Measurements from ENCODE around the gene FADS2. TPM values are rescaled to one million over a fixed set of nuclear protein-coding genes. Genes with fewer than 3 reads are reported as not detected.
A peak's percentile ranks its signal among the peaks of the same experiment; 100 is the strongest.

Gene FADS2
- total and polyA plus RNA-seq, 9 of the 15 experiments (the other 6 are each of a cell fraction or from before 2014, with no cell fraction given): 2.9 to 42.8 (median 16.2) TPM

DNA sequence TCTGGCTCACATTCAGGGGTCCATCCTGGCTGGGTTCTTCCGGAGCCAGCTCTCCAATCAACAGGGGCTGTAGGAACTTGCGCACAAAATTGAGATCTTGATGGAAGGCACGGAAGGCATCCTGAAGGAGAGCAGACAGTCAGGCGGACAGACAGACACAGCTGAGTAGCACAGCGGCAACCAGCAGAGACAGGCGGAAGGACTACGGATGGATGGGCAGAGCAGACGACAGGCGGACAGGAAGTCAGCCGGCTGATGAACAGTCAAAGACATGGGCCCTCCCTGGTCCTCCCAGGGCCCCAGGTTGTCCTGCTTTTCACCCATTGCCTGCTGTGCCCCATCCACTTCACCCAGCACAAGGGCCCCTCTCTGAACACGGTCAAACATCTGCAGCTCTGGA, 51.9 kb downstream of the FADS2 start:
- Histone ChIP-seq H3K36me3 (ENCODE audit: control insufficient read depth, insufficient read depth, low read length) (peaks cover 30% of the 10 kb centered on the region; the same call in 2 of the 3 replicates), H3K9me1 (ENCODE audit: control insufficient read depth, insufficient read depth, low read length) (no peaks in the 10 kb centered on the region), H3K27ac (ENCODE audit: extremely low read depth, low read depth, low read length) (no peak overlapping the region), H2AFZ (ENCODE audit: low read depth, low read length) (no peak overlapping the region), H3K79me2 (ENCODE audit: control insufficient read depth, insufficient read depth, low read length) (peaks cover 6% of the 10 kb centered on the region), H3K4me2 (ENCODE audit: insufficient read depth, low read length) (no peak overlapping the region), H3K4me1 (replicated peaks in 1 of 2; ENCODE audit: control insufficient read depth in 2 of 2, insufficient read depth in 2 of 2, low read length in 2 of 2) (peaks cover 8 to 54% of the 10 kb centered on the region in 2 experiments; a peak in 4 of 5 replicates), H3K9me3 (replicated peaks; ENCODE audit: control insufficient read depth, insufficient read depth, low read depth, low read length) (no peaks in the 10 kb centered on the region), H3K27me3 (ENCODE audit: control insufficient read depth in 2 of 2, insufficient read depth in 2 of 2, low read length in 2 of 2) (no peaks in the 10 kb centered on the region), H3K9ac (ENCODE audit: insufficient read depth in 1 of 2, low read depth in 2 of 2, low read length in 2 of 2) (peak overlapping the region in 1 of 2 experiments; percentile 85; a peak in 2 of 4 replicates), H4K20me1 (replicated peaks; ENCODE audit: control insufficient read depth, insufficient read depth, low read length) (0 out of 2 replicates have a peak, but pooled peaks cover 1% of the 10 kb centered on the region), H3K4me3 (no peak overlapping the region)
- DNase-seq (ENCODE audit: extremely low read depth in 1 of 4, low spot score in 3 of 4) (no peak), ATAC-seq (no peak), FAIRE-seq (no peak)
- intact Hi-C loops (cut with micrococcal nuclease) (no loop called here), in situ Hi-C loops (cut with MboI) (no loop called here)
- POLR2A ChIA-PET: interaction anchor here (0.8 to 1.9 kb wide), 7 partner anchors 8 to 252 kb away, joined by 3 to 4 read pairs (median 3); partner anchors contain the start of gene FTH1
- 89% methylated on average over 11 of the region's 11 CpGs for WGBS (ENCODE audit: insufficient coverage, low coverage, missing lambda C conversion rate)
- BruUV-seq (replicated peaks): no TSS peak
- CTCF ChIA-PET (ENCODE audit: low intra/inter-chr PET ratio): no interaction called here
- TF ChIP-seq SRSF7 (optimal IDR thresholded peaks at IDR 0.05; ENCODE audit: low read depth, low read length): no peak
- no peak for TF ChIP-seq HNRNPK (IDR thresholded peaks at IDR 0.05; ENCODE audit: low read depth, low read length, poor library complexity, severe bottlenecking)
- no peak for TF ChIP-seq ZNF165 (CRISPR knock-in tag; IDR thresholded peaks at IDR 0.05; ENCODE audit: borderline replicate concordance)
- TF ChIP-seq JUN (IDR thresholded peaks at IDR 0.05; ENCODE audit: borderline replicate concordance, low read depth, low read length): no peak
- TF ChIP-seq JUN (CRISPR knock-in tag; IDR thresholded peaks at IDR 0.05; ENCODE audit: borderline replicate concordance): no peak
- no peak for TF ChIP-seq ETV5 (CRISPR knock-in tag; IDR thresholded peaks at IDR 0.05; ENCODE audit: low read depth)
- TF ChIP-seq, protein P1, sequence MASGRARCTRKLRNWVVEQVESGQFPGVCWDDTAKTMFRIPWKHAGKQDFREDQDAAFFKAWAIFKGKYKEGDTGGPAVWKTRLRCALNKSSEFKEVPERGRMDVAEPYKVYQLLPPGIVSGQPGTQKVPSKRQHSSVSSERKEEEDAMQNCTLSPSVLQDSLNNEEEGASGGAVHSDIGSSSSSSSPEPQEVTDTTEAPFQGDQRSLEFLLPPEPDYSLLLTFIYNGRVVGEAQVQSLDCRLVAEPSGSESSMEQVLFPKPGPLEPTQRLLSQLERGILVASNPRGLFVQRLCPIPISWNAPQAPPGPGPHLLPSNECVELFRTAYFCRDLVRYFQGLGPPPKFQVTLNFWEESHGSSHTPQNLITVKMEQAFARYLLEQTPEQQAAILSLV (tag; IDR thresholded peaks at IDR 0.05): no peak
- no peak for TF ChIP-seq HDAC8 (tag; IDR thresholded peaks at IDR 0.05)
- TF ChIP-seq ZKSCAN1 (IDR thresholded peaks at IDR 0.05; ENCODE audit: low read depth, low read length): no peak
- TF ChIP-seq BRF1 (IDR thresholded peaks at IDR 0.05; ENCODE audit: borderline replicate concordance, extremely low read depth, insufficient read length): no peak
- TF ChIP-seq, protein P2, sequence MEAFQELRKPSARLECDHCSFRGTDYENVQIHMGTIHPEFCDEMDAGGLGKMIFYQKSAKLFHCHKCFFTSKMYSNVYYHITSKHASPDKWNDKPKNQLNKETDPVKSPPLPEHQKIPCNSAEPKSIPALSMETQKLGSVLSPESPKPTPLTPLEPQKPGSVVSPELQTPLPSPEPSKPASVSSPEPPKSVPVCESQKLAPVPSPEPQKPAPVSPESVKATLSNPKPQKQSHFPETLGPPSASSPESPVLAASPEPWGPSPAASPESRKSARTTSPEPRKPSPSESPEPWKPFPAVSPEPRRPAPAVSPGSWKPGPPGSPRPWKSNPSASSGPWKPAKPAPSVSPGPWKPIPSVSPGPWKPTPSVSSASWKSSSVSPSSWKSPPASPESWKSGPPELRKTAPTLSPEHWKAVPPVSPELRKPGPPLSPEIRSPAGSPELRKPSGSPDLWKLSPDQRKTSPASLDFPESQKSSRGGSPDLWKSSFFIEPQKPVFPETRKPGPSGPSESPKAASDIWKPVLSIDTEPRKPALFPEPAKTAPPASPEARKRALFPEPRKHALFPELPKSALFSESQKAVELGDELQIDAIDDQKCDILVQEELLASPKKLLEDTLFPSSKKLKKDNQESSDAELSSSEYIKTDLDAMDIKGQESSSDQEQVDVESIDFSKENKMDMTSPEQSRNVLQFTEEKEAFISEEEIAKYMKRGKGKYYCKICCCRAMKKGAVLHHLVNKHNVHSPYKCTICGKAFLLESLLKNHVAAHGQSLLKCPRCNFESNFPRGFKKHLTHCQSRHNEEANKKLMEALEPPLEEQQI (IDR thresholded peaks at IDR 0.05): no peak
- TF ChIP-seq, protein P3, sequence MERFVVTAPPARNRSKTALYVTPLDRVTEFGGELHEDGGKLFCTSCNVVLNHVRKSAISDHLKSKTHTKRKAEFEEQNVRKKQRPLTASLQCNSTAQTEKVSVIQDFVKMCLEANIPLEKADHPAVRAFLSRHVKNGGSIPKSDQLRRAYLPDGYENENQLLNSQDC (CRISPR knock-in tag; IDR thresholded peaks at IDR 0.05): no peak
- TF ChIP-seq ZNF41 (CRISPR knock-in tag; conservative IDR thresholded peaks at IDR 0.05): no peak
- TF ChIP-seq, protein P4, sequence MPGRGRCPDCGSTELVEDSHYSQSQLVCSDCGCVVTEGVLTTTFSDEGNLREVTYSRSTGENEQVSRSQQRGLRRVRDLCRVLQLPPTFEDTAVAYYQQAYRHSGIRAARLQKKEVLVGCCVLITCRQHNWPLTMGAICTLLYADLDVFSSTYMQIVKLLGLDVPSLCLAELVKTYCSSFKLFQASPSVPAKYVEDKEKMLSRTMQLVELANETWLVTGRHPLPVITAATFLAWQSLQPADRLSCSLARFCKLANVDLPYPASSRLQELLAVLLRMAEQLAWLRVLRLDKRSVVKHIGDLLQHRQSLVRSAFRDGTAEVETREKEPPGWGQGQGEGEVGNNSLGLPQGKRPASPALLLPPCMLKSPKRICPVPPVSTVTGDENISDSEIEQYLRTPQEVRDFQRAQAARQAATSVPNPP (IDR thresholded peaks at IDR 0.05; ENCODE audit: borderline replicate concordance, insufficient read depth, insufficient read length): no peak
- TF ChIP-seq, protein P5, sequence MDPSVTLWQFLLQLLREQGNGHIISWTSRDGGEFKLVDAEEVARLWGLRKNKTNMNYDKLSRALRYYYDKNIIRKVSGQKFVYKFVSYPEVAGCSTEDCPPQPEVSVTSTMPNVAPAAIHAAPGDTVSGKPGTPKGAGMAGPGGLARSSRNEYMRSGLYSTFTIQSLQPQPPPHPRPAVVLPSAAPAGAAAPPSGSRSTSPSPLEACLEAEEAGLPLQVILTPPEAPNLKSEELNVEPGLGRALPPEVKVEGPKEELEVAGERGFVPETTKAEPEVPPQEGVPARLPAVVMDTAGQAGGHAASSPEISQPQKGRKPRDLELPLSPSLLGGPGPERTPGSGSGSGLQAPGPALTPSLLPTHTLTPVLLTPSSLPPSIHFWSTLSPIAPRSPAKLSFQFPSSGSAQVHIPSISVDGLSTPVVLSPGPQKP (CRISPR knock-in tag; IDR thresholded peaks at IDR 0.05): no peak
- TF ChIP-seq HDAC1 (IDR thresholded peaks at IDR 0.05): no peak
- no peak for TF ChIP-seq CHD1 (IDR thresholded peaks at IDR 0.05; ENCODE audit: low read length)
- TF ChIP-seq ZNF134 (CRISPR knock-in tag; conservative IDR thresholded peaks at IDR 0.05): no peak
